Endodermal cell (in vitro differentiated cells): ENCODE measurements around the gene HDAC4. TPM values are rescaled to one million over a fixed set of nuclear protein-coding genes. Genes with fewer than 3 reads are reported as not detected.

Source experiments
- DNase-seq: peaks from one replicate; pipeline ENCODE4 v3.0.0-alpha.2; 2017
- H3K27ac ChIP-seq: 2 replicates; pipeline ENCODE4 v1.5.1; 2013; ENCODE audit warnings: mild to moderate bottlenecking, low read depth, low read length, moderate library complexity
- H3K27me3 ChIP-seq: 2 replicates; pipeline ENCODE4 v1.6.1; 2013; ENCODE audit warnings: mild to moderate bottlenecking, low read length, moderate library complexity; ENCODE audit not compliant: insufficient read depth, control insufficient read depth, poor library complexity, severe bottlenecking
- H3K36me3 ChIP-seq: 2 replicates; pipeline ENCODE4 v1.7.0; 2013; ENCODE audit warnings: mild to moderate bottlenecking, low read length, moderate library complexity; ENCODE audit not compliant: control insufficient read depth, insufficient read depth
- H3K4me1 ChIP-seq: one replicate; pipeline ENCODE4 v1.7.0; 2013; ENCODE audit warnings: low read length; ENCODE audit not compliant: control insufficient read depth, insufficient read depth
- H3K4me3 ChIP-seq: 2 replicates; pipeline ENCODE4 v1.5.1; 2013; ENCODE audit warnings: mild to moderate bottlenecking, low read length, moderate library complexity
- H3K9ac ChIP-seq: 2 replicates; pipeline ENCODE4 v1.6.1; 2013; ENCODE audit warnings: mild to moderate bottlenecking, low read length, moderate library complexity; ENCODE audit not compliant: poor library complexity, severe bottlenecking; ENCODE audit errors: extremely low read depth
- H3K9me3 ChIP-seq: 2 replicates; pipeline ENCODE4 v1.6.1; 2013; ENCODE audit warnings: mild to moderate bottlenecking, low read length, moderate library complexity; ENCODE audit not compliant: control insufficient read depth
- H3K27ac Mint-ChIP-seq: 2 replicates; pipeline ENCODE4 v1.8.0; 2020; ENCODE audit warnings: mixed read lengths
- H3K27me3 Mint-ChIP-seq: 2 replicates; pipeline ENCODE4 v1.8.0; 2021; ENCODE audit warnings: mild to moderate bottlenecking, mixed read lengths; ENCODE audit not compliant: insufficient read depth
- H3K36me3 Mint-ChIP-seq: 2 replicates; pipeline ENCODE4 v1.8.0; 2020; ENCODE audit warnings: low read depth, mixed read lengths
- H3K4me1 Mint-ChIP-seq: 2 replicates; pipeline ENCODE4 v1.8.0; 2020; ENCODE audit warnings: mixed read lengths
- H3K4me3 Mint-ChIP-seq: 2 replicates; pipeline ENCODE4 v1.8.0; 2020; ENCODE audit warnings: mild to moderate bottlenecking, moderate library complexity, mixed read lengths
- H3K9me3 Mint-ChIP-seq: 2 replicates; pipeline ENCODE4 v1.8.0; 2020; ENCODE audit warnings: mild to moderate bottlenecking, mixed read lengths
- CTCF ChIP-seq: fragments of 200-600 bp; sonication (generic); conservative IDR thresholded peaks from 2 replicates; pipeline ENCODE4 v1.5.0; 2021; ENCODE audit warnings: antibody characterized with exemption, mild to moderate bottlenecking
- WGBS, 2 experiments: methylation state at CpG; one replicate each; pipeline versions ENCODE4 v1.1.5 to v1.1.7; 2013; ENCODE audit warnings: missing lambda C conversion rate in 2 of 2, mixed read lengths in 1 of 2; ENCODE audit not compliant: insufficient coverage in 1 of 2, insufficient read length in 1 of 2; 5-methylcytosine and 5-hydroxymethylcytosine counted together
- total RNA-seq, 2 donors: library from RNA; stranded (reverse); fragmentation: NEBNext Ultra II Directional in 1 of 2; extraction: Animal tissue kit (Norgen Biotek cat#: 25700) in 1 of 2; gene quantifications; 2 replicates in 1 of 2; 3 replicates in 1 of 2; pipeline ENCODE4 v1.2.1, GENCODE V29; 2021

The HDAC4 gene
- total RNA-seq, 2 donors from 2014 or later = 45.7 to 51.2 TPM

GRCh38 chr2:239109928-239110545, 290.8 kb downstream of the HDAC4 start:
- Histone ChIP-seq H3K27me3 (no peaks in the 10 kb centered on the region), H3K27ac (no peak overlapping the region), H3K9me3 (no peaks in the 10 kb centered on the region), H3K4me3 (no peak overlapping the region), H3K4me1 (no peaks in the 10 kb centered on the region), H3K9ac (no peak overlapping the region), H3K36me3 (peaks cover 15% of the 10 kb centered on the region)
- no peak overlapping the region for H3K27ac Mint-ChIP-seq
- no peaks in the 10 kb centered on the region for H3K4me1 Mint-ChIP-seq
- H3K36me3 Mint-ChIP-seq = peaks cover 14% of the 10 kb centered on the region
- no peaks in the 10 kb centered on the region for H3K27me3 Mint-ChIP-seq
- DNase-seq = no peak
- no peak overlapping the region for H3K4me3 Mint-ChIP-seq
- no peak for TF ChIP-seq CTCF
- H3K9me3 Mint-ChIP-seq = no peaks in the 10 kb centered on the region
- WGBS, 2 experiments = 94% methylated on average over 12 to 14 of the region's 14 CpGs

GRCh38 chr2:239109041-239109927, 291.5 kb downstream of the HDAC4 start:
- Histone ChIP-seq H3K9ac (no peak overlapping the region), H3K36me3 (peaks cover 15% of the 10 kb centered on the region), H3K27ac (no peak overlapping the region), H3K4me1 (no peaks in the 10 kb centered on the region), H3K27me3 (no peaks in the 10 kb centered on the region), H3K4me3 (no peak overlapping the region), H3K9me3 (no peaks in the 10 kb centered on the region)
- no peak for TF ChIP-seq CTCF
- Mint-ChIP-seq H3K27ac (no peak overlapping the region), H3K4me3 (no peak overlapping the region), H3K27me3 (no peaks in the 10 kb centered on the region), H3K4me1 (no peaks in the 10 kb centered on the region), H3K36me3 (peaks cover 14% of the 10 kb centered on the region), H3K9me3 (no peaks in the 10 kb centered on the region)
- WGBS, 2 experiments = 91 to 99% methylated on average over 18 to 19 of the region's 19 CpGs
- DNase-seq = no peak

- no peak overlapping the region for H3K27ac Mint-ChIP-seq
- TF ChIP-seq CTCF = no peak
- no peak overlapping the region for H3K9ac ChIP-seq
- no peak overlapping the region for H3K4me3 ChIP-seq
- H3K27me3 Mint-ChIP-seq = no peaks in the 10 kb centered on the region
- no peak overlapping the region for H3K4me3 Mint-ChIP-seq
- no peaks in the 10 kb centered on the region for H3K27me3 ChIP-seq
- no peak overlapping the region for H3K27ac ChIP-seq
- no peak for DNase-seq
- H3K9me3 ChIP-seq = no peaks in the 10 kb centered on the region
- WGBS, 2 experiments = 76 to 100% methylated on average over 3 to 6 of the region's 6 CpGs
- H3K9me3 Mint-ChIP-seq = no peaks in the 10 kb centered on the region
- peaks cover 15% of the 10 kb centered on the region for H3K36me3 ChIP-seq
- H3K36me3 Mint-ChIP-seq = peaks cover 14% of the 10 kb centered on the region
- no peaks in the 10 kb centered on the region for H3K4me1 Mint-ChIP-seq
- H3K4me1 ChIP-seq = no peaks in the 10 kb centered on the region
Measured at GRCh38 chr2:239108459-239108858, 292.4 kb downstream of the HDAC4 start.
